GM12878 (cell line): ENCODE results near the gene SLC6A11. TPM values are rescaled to one million over a fixed set of nuclear protein-coding genes. Genes with fewer than 3 reads are reported as not detected.

Source experiments
- ATAC-seq: fragments of 200-7000 bp; cut with Tn5 transposase; 3 replicates; pipeline ENCODE4 v1.9.1; 2020; ENCODE audit warnings: mild to moderate bottlenecking, moderate library complexity
- BruUV-seq: library from RNA; stranded (reverse); fragments of 400-500 nt; replicated peaks from 2 replicates; lab custom pipeline; 2021; lab: Mats Ljungman, UMichigan
- CTCF ChIA-PET: fragments of 300-600 bp; sonication (Branson Sonifier 250); formaldehyde crosslinking; extraction: SDS; loops from one replicate; lab custom pipeline; 2021; ENCODE audit warnings: inconsistent platforms; lab: Yijun Ruan, JAX
- POLR2A ChIA-PET: fragments of 350-600 bp; formaldehyde crosslinking; extraction: SDS; loops from one replicate; lab custom pipeline; 2021; ENCODE audit warnings: inconsistent platforms; lab: Charles Lee
- RAD21 ChIA-PET: fragments of 300-600 bp; sonication (Branson Sonifier 250); formaldehyde crosslinking; loops from one replicate; lab custom pipeline; 2023; ENCODE audit warnings: antibody characterized with exemption; ENCODE audit not compliant: unreplicated experiment; lab: Charles Lee
- SMC1A ChIA-PET: fragments of 300-600 bp; sonication (Branson Sonifier 250); formaldehyde crosslinking; loops from one replicate; lab custom pipeline; 2023; ENCODE audit not compliant: unreplicated experiment, uncharacterized antibody; lab: Charles Lee
- DNase-seq: peaks from one replicate; pipeline ENCODE4 v3.0.0-alpha.2; 2011; ENCODE audit warnings: low read depth, low spot score
- FAIRE-seq: peaks from 3 replicates; lab custom pipeline; 2011; peaks lifted over from hg19 to GRCh38; lab: Jason Lieb, UNC
- H2AFZ ChIP-seq: 2 replicates; pipeline ENCODE4 v1.6.0; 2011; ENCODE audit warnings: low read depth, low read length, control low read depth; ENCODE audit not compliant: control insufficient read depth
- H3K27ac ChIP-seq: 2 replicates; pipeline ENCODE4 v1.5.1; 2011; ENCODE audit warnings: control low read depth; ENCODE audit not compliant: control insufficient read depth, insufficient read depth
- H3K27me3 ChIP-seq, 2 experiments: replicated peaks in 1 of 2; 2 replicates each; pipeline versions ENCODE4 v1.6.0 to v1.6.1; 2011; ENCODE audit warnings: low read length in 1 of 2; ENCODE audit not compliant: control insufficient read depth in 2 of 2, insufficient read depth in 2 of 2
- H3K36me3 ChIP-seq, 2 experiments: 2 replicates each; pipeline ENCODE4 v1.5.1; 2011; ENCODE audit warnings: low read length in 1 of 2; ENCODE audit not compliant: control insufficient read depth in 2 of 2, insufficient read depth in 2 of 2
- H3K4me1 ChIP-seq: 2 replicates; pipeline ENCODE4 v1.6.1; 2011; ENCODE audit warnings: mild to moderate bottlenecking, low read length, moderate library complexity, mixed read lengths; ENCODE audit not compliant: control insufficient read depth, insufficient read depth
- H3K4me2 ChIP-seq: 2 replicates; pipeline ENCODE4 v1.6.0; 2011; ENCODE audit warnings: control low read depth; ENCODE audit not compliant: control insufficient read depth, insufficient read depth
- H3K4me3 ChIP-seq: fragments of 200-600 bp; sonication (generic); 2 replicates; pipeline ENCODE4 v1.5.1; 2016
- H3K79me2 ChIP-seq: 2 replicates; pipeline ENCODE4 v1.6.0; 2011; ENCODE audit warnings: low read length; ENCODE audit not compliant: control insufficient read depth, insufficient read depth
- H3K9ac ChIP-seq: 2 replicates; pipeline ENCODE4 v1.8.0; 2011; ENCODE audit warnings: low read length, control low read depth, mixed read lengths; ENCODE audit not compliant: control insufficient read depth, insufficient read depth
- H3K9me3 ChIP-seq: replicated peaks from 3 replicates; pipeline ENCODE4 v1.5.1; 2011; ENCODE audit warnings: mild to moderate bottlenecking, low read length; ENCODE audit not compliant: control insufficient read depth, insufficient read depth
- H4K20me1 ChIP-seq: 2 replicates; pipeline ENCODE4 v1.6.0; 2011; ENCODE audit not compliant: control insufficient read depth, insufficient read depth
- HDGF ChIP-seq: fragments of 450-650 bp; IDR thresholded peaks from 2 replicates; pipeline ENCODE4 v1.6.1; 2016; ENCODE audit warnings: antibody characterized with exemption
- SREBF2 ChIP-seq: IDR thresholded peaks from 2 replicates; pipeline ENCODE4 v1.6.1; 2012; ENCODE audit warnings: mild to moderate bottlenecking, low read length
- SRF ChIP-seq, 2 experiments: IDR thresholded peaks; 2 replicates each; pipeline ENCODE4 v1.6.1; 2011; ENCODE audit warnings: low read depth in 2 of 2, low read length in 2 of 2, mild to moderate bottlenecking in 1 of 2, moderate library complexity in 1 of 2
- ZBED1 ChIP-seq: IDR thresholded peaks from 2 replicates; pipeline ENCODE4 v1.6.1; 2016; ENCODE audit warnings: borderline replicate concordance
- WGBS: methylation state at CpG from one replicate; pipeline ENCODE4 v1.1.6; 2016; ENCODE audit warnings: low lambda C conversion rate; ENCODE audit not compliant: insufficient replicate concordance, insufficient coverage; ENCODE audit errors: missing lambda C conversion rate; 5-methylcytosine and 5-hydroxymethylcytosine counted together
- in situ Hi-C: fragments of 300-500 bp; cut with MboI; formaldehyde crosslinking; loops from 9 replicates; pipeline ENCODE4 v1.14.3; 2018; ENCODE audit warnings: mixed read lengths
- intact Hi-C: fragments of 100-400 bp; cut with micrococcal nuclease; formaldehyde crosslinking; loops from one replicate; pipeline ENCODE4 v1.14.2; 2022; ENCODE audit not compliant: unreplicated experiment
- polyA plus RNA-seq, 11 experiments: library from polyadenylated mRNA; depleted of rRNA in 4 of 11; unstranded in 6 of 11; stranded (reverse) in 5 of 11; fragments of >200 nt; fragmentation: Nextera tagmentation in 4 of 11; fragmentation: Illumina TruSeq in 1 of 11; extraction: Ambion mirVana in 4 of 11; extraction: Trizol in 1 of 11; gene quantifications; 1 replicate in 1 of 11; 2 replicates in 10 of 11; pipeline versions ENCODE4 v1.2.1 to v1.2.3, GENCODE V29; 2011 to 2016; ENCODE audit warnings: inconsistent platforms in 2 of 11, missing spikeins in 2 of 11, low read depth in 1 of 11
- total RNA-seq, 4 experiments: library from RNA; depleted of rRNA in 3 of 4; stranded (reverse); fragments of >200 nt in 3 of 4; fragmentation: Illumina TruSeq in 1 of 4; extraction: Trizol in 1 of 4; gene quantifications; 2 replicates each; pipeline versions ENCODE4 v1.2.1 to v1.2.3, GENCODE V29; 2013 to 2021
- TF ChIP-seq, protein P1 (sequence below): fragments of 450-650 bp; IDR thresholded peaks from 2 replicates; pipeline ENCODE4 v1.6.1; 2016; ENCODE audit warnings: mild to moderate bottlenecking, moderate library complexity, borderline replicate concordance

SLC6A11 gene
- total and polyA plus RNA-seq, 10 of the 15 experiments (the other 5 are each of a cell fraction or from before 2014, with no cell fraction given) = not detected

GRCh38 chr3:10935846-10936631 is 120.0 kb downstream of the SLC6A11 start (continued):
- TF ChIP-seq SRF (IDR thresholded peaks at IDR 0.05; ENCODE audit: low read depth in 2 of 2, low read length in 2 of 2) = no peak
- no peak for TF ChIP-seq HDGF
- no peak for TF ChIP-seq ZBED1
- TF ChIP-seq, all 136 proteins: peak for 0

- ATAC-seq (no peak), FAIRE-seq (no peak)
- CTCF ChIA-PET = no interaction called here
- in situ Hi-C loops = no loop called here
- H2AFZ ChIP-seq = no peak overlapping the region
- WGBS = 41% methylated on average over 7 of the region's 7 CpGs
- no peak for TF ChIP-seq SREBF2
- TF ChIP-seq, protein P1, sequence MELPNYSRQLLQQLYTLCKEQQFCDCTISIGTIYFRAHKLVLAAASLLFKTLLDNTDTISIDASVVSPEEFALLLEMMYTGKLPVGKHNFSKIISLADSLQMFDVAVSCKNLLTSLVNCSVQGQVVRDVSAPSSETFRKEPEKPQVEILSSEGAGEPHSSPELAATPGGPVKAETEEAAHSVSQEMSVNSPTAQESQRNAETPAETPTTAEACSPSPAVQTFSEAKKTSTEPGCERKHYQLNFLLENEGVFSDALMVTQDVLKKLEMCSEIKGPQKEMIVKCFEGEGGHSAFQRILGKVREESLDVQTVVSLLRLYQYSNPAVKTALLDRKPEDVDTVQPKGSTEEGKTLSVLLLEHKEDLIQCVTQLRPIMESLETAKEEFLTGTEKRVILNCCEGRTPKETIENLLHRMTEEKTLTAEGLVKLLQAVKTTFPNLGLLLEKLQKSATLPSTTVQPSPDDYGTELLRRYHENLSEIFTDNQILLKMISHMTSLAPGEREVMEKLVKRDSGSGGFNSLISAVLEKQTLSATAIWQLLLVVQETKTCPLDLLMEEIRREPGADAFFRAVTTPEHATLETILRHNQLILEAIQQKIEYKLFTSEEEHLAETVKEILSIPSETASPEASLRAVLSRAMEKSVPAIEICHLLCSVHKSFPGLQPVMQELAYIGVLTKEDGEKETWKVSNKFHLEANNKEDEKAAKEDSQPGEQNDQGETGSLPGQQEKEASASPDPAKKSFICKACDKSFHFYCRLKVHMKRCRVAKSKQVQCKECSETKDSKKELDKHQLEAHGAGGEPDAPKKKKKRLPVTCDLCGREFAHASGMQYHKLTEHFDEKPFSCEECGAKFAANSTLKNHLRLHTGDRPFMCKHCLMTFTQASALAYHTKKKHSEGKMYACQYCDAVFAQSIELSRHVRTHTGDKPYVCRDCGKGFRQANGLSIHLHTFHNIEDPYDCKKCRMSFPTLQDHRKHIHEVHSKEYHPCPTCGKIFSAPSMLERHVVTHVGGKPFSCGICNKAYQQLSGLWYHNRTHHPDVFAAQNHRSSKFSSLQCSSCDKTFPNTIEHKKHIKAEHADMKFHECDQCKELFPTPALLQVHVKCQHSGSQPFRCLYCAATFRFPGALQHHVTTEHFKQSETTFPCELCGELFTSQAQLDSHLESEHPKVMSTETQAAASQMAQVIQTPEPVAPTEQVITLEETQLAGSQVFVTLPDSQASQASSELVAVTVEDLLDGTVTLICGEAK = no peak
- TF ChIP-seq, all 136 proteins: peak for 0
- no peak for DNase-seq
- RAD21 ChIA-PET = no interaction called here
- H3K9ac ChIP-seq = no peak overlapping the region
- no peaks in the 10 kb centered on the region for H3K9me3 ChIP-seq
- no TSS peak for BruUV-seq
- H3K4me3 ChIP-seq = no peak overlapping the region
- POLR2A ChIA-PET = no interaction called here
- H4K20me1 ChIP-seq = no peaks in the 10 kb centered on the region
- no peaks in the 10 kb centered on the region for H3K27me3 ChIP-seq
- H3K79me2 ChIP-seq = no peaks in the 10 kb centered on the region
- SMC1A ChIA-PET = no interaction called here
- H3K27ac ChIP-seq = no peak overlapping the region
- no peaks in the 10 kb centered on the region for H3K36me3 ChIP-seq
- H3K4me1 ChIP-seq = no peaks in the 10 kb centered on the region
- H3K4me2 ChIP-seq = no peak overlapping the region
- intact Hi-C loops = no loop called here
These were observed 120.7 kb downstream of the SLC6A11 start for GRCh38 chr3:10936686-10937085.
